Fibroblast of pulmonary artery (primary cell): ENCODE data around the gene SPTLC3.

Experiments
- DNase-seq: peaks from one replicate; pipeline ENCODE4 v3.0.0-alpha.2; 2010; ENCODE audit warnings: low read depth
- H3K4me3 ChIP-seq: replicated peaks from 2 replicates; pipeline ENCODE4 v1.5.1; 2011; ENCODE audit warnings: low read depth, mild to moderate bottlenecking, control low read depth, low read length, moderate library complexity
- CTCF ChIP-seq: IDR thresholded peaks from 2 replicates; pipeline ENCODE4 v1.5.1; 2011; ENCODE audit warnings: mild to moderate bottlenecking, control low read depth, low read length, inconsistent platforms; ENCODE audit errors: missing control alignments

The SPTLC3 gene

GRCh38 chr20:13211956-13212618 is 203.3 kb downstream of the SPTLC3 start:
- H3K4me3 ChIP-seq: no peak overlapping the region

GRCh38 chr20:13212750-13213149 is 204.0 kb downstream of the SPTLC3 start:
- no peak for TF ChIP-seq CTCF
- H3K4me3 ChIP-seq: no peak overlapping the region
- DNase-seq: no peak

More at GRCh38 chr20:13211956-13212618, 203.3 kb downstream of the SPTLC3 start:
- no peak for TF ChIP-seq CTCF
- no peak for DNase-seq

- H3K4me3 ChIP-seq: no peak overlapping the region
- DNase-seq: no peak
- TF ChIP-seq CTCF: no peak
Measured at GRCh38 chr20:13213335-13213734, 204.6 kb downstream of the SPTLC3 start.

- TF ChIP-seq CTCF: no peak
- no peak overlapping the region for H3K4me3 ChIP-seq
- no peak for DNase-seq
Measured at GRCh38 chr20:13216533-13216932, 207.8 kb downstream of the SPTLC3 start.
